SK-N-SH (cell line): ENCODE data around the gene KIF1C. TPM values are rescaled to one million over a fixed set of nuclear protein-coding genes. Genes with fewer than 3 reads are reported as not detected.
A peak's percentile ranks its signal among the peaks of the same experiment; 100 is the strongest.

Source experiments
- CTCF ChIA-PET: fragments of 300-600, 350-600 bp; formaldehyde crosslinking; extraction: SDS; loops from one replicate; lab custom pipeline; 2021; lab: Yijun Ruan, JAX
- POLR2A ChIA-PET: fragments of 350-600 bp; sonication (Branson Sonifier 250); formaldehyde crosslinking; extraction: SDS; loops from one replicate; lab custom pipeline; 2020; ENCODE audit warnings: antibody characterized with exemption, inconsistent platforms; lab: Yijun Ruan, JAX
- DNase-seq: peaks from one replicate; pipeline ENCODE4 v3.0.0; 2012
- H2AFZ ChIP-seq: fragments of 200-600 bp; sonication (generic); 2 replicates; pipeline ENCODE4 v1.8.1; 2016; ENCODE audit warnings: antibody characterized with exemption, mild to moderate bottlenecking, low read depth
- H3F3A ChIP-seq: fragments of 200-600 bp; sonication (generic); replicated peaks from 2 replicates; pipeline ENCODE3; 2016; ENCODE audit warnings: antibody characterized with exemption, mild to moderate bottlenecking; ENCODE audit not compliant: insufficient read depth
- H3K27ac ChIP-seq, 2 experiments: fragments of 200-500 bp in 1 of 2; fragments of 200-600 bp in 1 of 2; sonication (Bioruptor generic) in 1 of 2; sonication (generic), shearing (Covaris generic) in 1 of 2; 2 replicates each; pipeline versions ENCODE4 v1.5.1 to v1.6.1; 2014 to 2016; ENCODE audit warnings: low read depth in 2 of 2, inconsistent platforms in 1 of 2, low read length in 1 of 2, mild to moderate bottlenecking in 1 of 2, mixed read lengths in 1 of 2
- H3K27me3 ChIP-seq: fragments of 200-600 bp; sonication (generic), shearing (Covaris generic); 2 replicates; pipeline ENCODE4 v1.6.1; 2016; ENCODE audit warnings: mixed run types; ENCODE audit not compliant: insufficient read depth
- H3K36me3 ChIP-seq, 2 experiments: fragments of 200-500 bp in 1 of 2; fragments of 200-600 bp in 1 of 2; sonication (Bioruptor generic) in 1 of 2; sonication (generic) in 1 of 2; replicated peaks in 1 of 2; 2 replicates each; pipeline versions ENCODE3 to v1.5.1; 2014 to 2016; ENCODE audit warnings: low read length in 1 of 2, mild to moderate bottlenecking in 1 of 2; ENCODE audit not compliant: insufficient read depth in 2 of 2, control insufficient read depth in 1 of 2
- H3K4me1 ChIP-seq, 2 experiments: fragments of 200-500 bp in 1 of 2; fragments of 200-600 bp in 1 of 2; sonication (Bioruptor generic) in 1 of 2; sonication (generic), shearing (Covaris generic) in 1 of 2; 2 replicates each; pipeline versions ENCODE4 v1.5.1 to v1.6.1; 2014 to 2016; ENCODE audit warnings: low read depth in 1 of 2, low read length in 1 of 2, mixed run types in 1 of 2; ENCODE audit not compliant: insufficient read depth in 2 of 2, control insufficient read depth in 1 of 2
- H3K4me2 ChIP-seq: fragments of 200-600 bp; sonication (generic), shearing (Covaris generic); 2 replicates; pipeline ENCODE4 v1.6.1; 2017; ENCODE audit warnings: mixed run types
- H3K4me3 ChIP-seq, 2 experiments: fragments of 200-500 bp in 1 of 2; fragments of 200-600 bp in 1 of 2; sonication (Bioruptor generic) in 1 of 2; sonication (generic), shearing (Covaris generic) in 1 of 2; 2 replicates each; pipeline versions ENCODE4 v1.5.1 to v1.8.1; 2014 to 2016; ENCODE audit warnings: low read depth in 2 of 2, inconsistent platforms in 1 of 2, low read length in 1 of 2, mild to moderate bottlenecking in 1 of 2, mixed read lengths in 1 of 2, moderate library complexity in 1 of 2
- H3K79me2 ChIP-seq: fragments of 200-600 bp; sonication (generic); 2 replicates; pipeline ENCODE4 v1.8.1; 2017; ENCODE audit warnings: mild to moderate bottlenecking; ENCODE audit not compliant: insufficient read depth
- H3K9ac ChIP-seq: fragments of 200-600 bp; sonication (generic); 2 replicates; pipeline ENCODE4 v1.6.1; 2017; ENCODE audit warnings: mixed run types
- H3K9me2 ChIP-seq: fragments of 200-600 bp; sonication (generic); 2 replicates; pipeline ENCODE4 v1.6.1; 2017; ENCODE audit warnings: mixed run types
- H3K9me3 ChIP-seq: fragments of 200-600 bp; sonication (generic); 2 replicates; pipeline ENCODE4 v1.6.1; 2017; ENCODE audit warnings: mixed run types, mild to moderate bottlenecking, moderate library complexity
- H4K20me1 ChIP-seq: fragments of 200-600 bp; sonication (generic); 2 replicates; pipeline ENCODE4 v1.6.1; 2017; ENCODE audit warnings: mild to moderate bottlenecking, mixed run types; ENCODE audit not compliant: insufficient read depth
- CTCF ChIP-seq: fragments of 200-600 bp; sonication (generic); IDR thresholded peaks from 2 replicates; pipeline ENCODE4 v1.6.1; 2017; ENCODE audit warnings: antibody characterized with exemption, mild to moderate bottlenecking, moderate library complexity
- EZH2phosphoT487 ChIP-seq: fragments of 200-600 bp; sonication (generic); IDR thresholded peaks from 2 replicates; pipeline ENCODE4 v1.6.1; 2017; ENCODE audit warnings: low read depth, mixed run types, mild to moderate bottlenecking, antibody characterized with exemption, moderate library complexity, borderline replicate concordance
- FOSL2 ChIP-seq: IDR thresholded peaks from 2 replicates; pipeline ENCODE4 v1.4.0; 2012; ENCODE audit warnings: low read depth, mild to moderate bottlenecking, moderate library complexity, borderline replicate concordance
- FOXJ3 ChIP-seq: sonication (generic); formaldehyde crosslinking; IDR thresholded peaks from 2 replicates; pipeline ENCODE4 v1.5.1; 2020; ENCODE audit warnings: mild to moderate bottlenecking, missing genetic modification reagents
- FOXM1 ChIP-seq: IDR thresholded peaks from 2 replicates; pipeline ENCODE4 v1.4.0; 2012; ENCODE audit warnings: low read depth, mild to moderate bottlenecking
- IRF3 ChIP-seq: fragments of 150-350 bp; IDR thresholded peaks from 2 replicates; pipeline ENCODE4 v1.6.1; 2016; ENCODE audit warnings: mild to moderate bottlenecking, low read depth, low read length
- JUND ChIP-seq: IDR thresholded peaks from 2 replicates; pipeline ENCODE4 v1.4.0; 2012
- MAX ChIP-seq: IDR thresholded peaks from 2 replicates; pipeline ENCODE4 v1.4.0; 2012; ENCODE audit warnings: low read depth
- MXI1 ChIP-seq: IDR thresholded peaks from 2 replicates; pipeline ENCODE4 v1.6.1; 2012; ENCODE audit warnings: mild to moderate bottlenecking, low read depth, low read length, improper control_type of control experiment
- NFIC ChIP-seq: IDR thresholded peaks from 2 replicates; pipeline ENCODE4 v1.4.0; 2012; ENCODE audit warnings: borderline replicate concordance
- NRF1 ChIP-seq: IDR thresholded peaks from 2 replicates; pipeline ENCODE4 v1.6.1; 2012; ENCODE audit warnings: low read depth, mild to moderate bottlenecking, low read length
- POLR2AphosphoS5 ChIP-seq: IDR thresholded peaks from 2 replicates; pipeline ENCODE4 v1.6.1; 2012; ENCODE audit warnings: low read depth, low read length
- RAD21 ChIP-seq: IDR thresholded peaks from 2 replicates; pipeline ENCODE4 v1.6.1; 2012; ENCODE audit warnings: mild to moderate bottlenecking, low read length
- RCOR1 ChIP-seq: fragments of 150-350 bp; IDR thresholded peaks from 2 replicates; pipeline ENCODE4 v1.6.1; 2017; ENCODE audit warnings: antibody characterized with exemption, low read length
- RFX5 ChIP-seq: IDR thresholded peaks from 2 replicates; pipeline ENCODE4 v1.6.1; 2012; ENCODE audit warnings: mild to moderate bottlenecking, improper control_type of control experiment, low read length
- RXRA ChIP-seq: IDR thresholded peaks from 2 replicates; pipeline ENCODE4 v1.4.0; 2012; ENCODE audit warnings: low read depth, mild to moderate bottlenecking, borderline replicate concordance
- SIN3A ChIP-seq: IDR thresholded peaks from 2 replicates; pipeline ENCODE4 v1.6.1; 2012; ENCODE audit warnings: low read depth, mild to moderate bottlenecking, low read length, moderate library complexity, borderline replicate concordance
- SMC3 ChIP-seq: IDR thresholded peaks from 2 replicates; pipeline ENCODE4 v1.6.1; 2012; ENCODE audit warnings: low read depth, low read length, improper control_type of control experiment
- TCF12 ChIP-seq: IDR thresholded peaks from 2 replicates; pipeline ENCODE4 v1.4.0; 2012
- TEAD4 ChIP-seq: IDR thresholded peaks from 2 replicates; pipeline ENCODE4 v1.4.0; 2012; ENCODE audit warnings: mild to moderate bottlenecking, borderline replicate concordance; ENCODE audit not compliant: insufficient read depth
- USF1 ChIP-seq: IDR thresholded peaks from 2 replicates; pipeline ENCODE4 v1.4.0; 2012; ENCODE audit warnings: low read depth, borderline replicate concordance
- USF2 ChIP-seq: fragments of 150-350 bp; IDR thresholded peaks from 2 replicates; pipeline ENCODE4 v1.6.1; 2017; ENCODE audit warnings: antibody characterized with exemption, low read length, low read depth, borderline replicate concordance
- YY1 ChIP-seq: IDR thresholded peaks from 2 replicates; pipeline ENCODE4 v1.4.0; 2012; ENCODE audit warnings: low read depth, mild to moderate bottlenecking
- ZBTB33 ChIP-seq: IDR thresholded peaks from 2 replicates; pipeline ENCODE4 v1.4.0; 2012; ENCODE audit warnings: low read depth, borderline replicate concordance
- WGBS: methylation state at CpG from one replicate; pipeline ENCODE4 v1.1.6; 2017; ENCODE audit warnings: low lambda C conversion rate; 5-methylcytosine and 5-hydroxymethylcytosine counted together
- polyA plus RNA-seq, 3 experiments: library from polyadenylated mRNA; depleted of rRNA; stranded (reverse); fragments of >200 nt; gene quantifications; 2 replicates each; pipeline ENCODE4 v1.2.3, GENCODE V29; 2012

KIF1C gene
- polyA plus RNA-seq, 1 of the 3 experiments (the other 2 are of a cell fraction), result 58.2 TPM

- peak; percentile 84 for DNase-seq
- ChIA-PET POLR2A (interaction anchor here (0.6 to 0.9 kb wide), 3 partner anchors 9 to 54 kb away, joined by 3 read pairs; partner anchors contain the start of gene RNF167), CTCF (interaction anchor here (0.6 to 4.0 kb wide), 24 partner anchors 9 to 92 kb away, joined by 3 to 52 read pairs (median 6); partner anchors contain the start of genes ENO3, INCA1, KIF1C and SLC52A1)
- no peak overlapping the region for H3K4me2 ChIP-seq
- H3K9me2 ChIP-seq, result no peaks in the 10 kb centered on the region
- H3K9ac ChIP-seq, result no peak overlapping the region
- no peaks in the 10 kb centered on the region for H4K20me1 ChIP-seq
- no peak overlapping the region for H3K4me3 ChIP-seq
- H3K79me2 ChIP-seq, result peaks cover 3% of the 10 kb centered on the region; the same call in 1 of the 2 replicates
- H3K27ac ChIP-seq, result no peak overlapping the region
- H3K36me3 ChIP-seq, result peaks cover 15 to 38% of the 10 kb centered on the region in 2 experiments
- H3K27me3 ChIP-seq, result no peaks in the 10 kb centered on the region
- H2AFZ ChIP-seq, result no peak overlapping the region
- 43% methylated on average over 6 of the region's 6 CpGs for WGBS
- no peaks in the 10 kb centered on the region for H3K9me3 ChIP-seq
- no peaks in the 10 kb centered on the region for H3F3A ChIP-seq
- H3K4me1 ChIP-seq, result peaks cover 0 to 2% of the 10 kb centered on the region in 2 experiments; a peak in 1 of 4 replicates
- TF ChIP-seq RCOR1, result no peak
- peak; percentile 68 for TF ChIP-seq SMC3
- no peak for TF ChIP-seq POLR2AphosphoS5
- TF ChIP-seq EZH2phosphoT487, result no peak
- no peak for TF ChIP-seq TEAD4
- TF ChIP-seq SIN3A, result no peak
- TF ChIP-seq NRF1, result no peak
- TF ChIP-seq RAD21, result peak; percentile 69
- no peak for TF ChIP-seq MXI1
- TF ChIP-seq RFX5, result no peak
- no peak for TF ChIP-seq NFIC
- TF ChIP-seq YY1, result no peak
- TF ChIP-seq RXRA, result no peak
- no peak for TF ChIP-seq FOXJ3 (CRISPR knock-in tag)
- TF ChIP-seq ZBTB33, result no peak
- no peak for TF ChIP-seq JUND
- TF ChIP-seq FOSL2, result no peak
- TF ChIP-seq IRF3, result no peak
- TF ChIP-seq USF1, result no peak
- peak; percentile 73 for TF ChIP-seq CTCF
- TF ChIP-seq MAX, result no peak
- no peak for TF ChIP-seq TCF12
- no peak for TF ChIP-seq USF2
- no peak for TF ChIP-seq FOXM1
Measured at GRCh38 chr17:4980644-4981216, 17.0 kb upstream of the KIF1C start.
